ENCODE results near the gene CHST15. TPM values are rescaled to one million over a fixed set of nuclear protein-coding genes. Genes with fewer than 3 reads are reported as not detected.

Gene CHST15
- total and polyA plus RNA-seq, 2 of the 4 experiments (the other 2 are of a cell fraction): 0.14 to 0.18 TPM

DNA sequence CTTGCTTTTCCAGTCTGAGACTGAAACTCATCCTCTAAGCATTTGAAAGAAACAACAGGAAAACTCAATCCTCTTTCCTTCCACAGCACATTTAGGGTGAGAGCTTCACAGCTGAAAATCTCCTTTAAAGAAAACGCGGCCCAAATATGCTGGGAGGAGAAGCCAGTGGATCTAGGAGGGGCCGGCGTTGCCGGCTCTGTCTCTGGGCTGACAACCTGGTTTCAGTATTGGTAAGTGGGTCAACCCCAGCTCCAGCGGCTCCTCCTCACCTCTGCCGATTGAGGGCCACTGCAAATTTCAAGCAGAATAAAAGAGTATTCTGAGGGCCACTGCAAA is 126.5 kb downstream of the CHST15 start:
- Histone ChIP-seq H3K4me2 (ENCODE audit: low read depth, low read length) (no peak overlapping the region), H2AFZ (replicated peaks; ENCODE audit: low read length, poor library complexity) (no peak overlapping the region), H4K20me1 (ENCODE audit: insufficient read depth, low read length) (no peaks in the 10 kb centered on the region), H3K4ac (ENCODE audit: low read depth, low read length) (no peak overlapping the region), H2BK120ac (ENCODE audit: low read depth, low read length) (no peak overlapping the region), H2BK5ac (ENCODE audit: low read depth, low read length, poor library complexity, severe bottlenecking) (no peak overlapping the region), H3K56ac (ENCODE audit: extremely low read depth, insufficient read depth, low read length) (no peak overlapping the region), H3K4me3 (ENCODE audit: insufficient read depth, low read depth, low read length) (no peak overlapping the region), H3K27me3 (ENCODE audit: control insufficient read depth, insufficient read depth, low read length) (no peaks in the 10 kb centered on the region), H3K18ac (ENCODE audit: low read depth, low read length) (no peak overlapping the region), H3K9me3 (ENCODE audit: control insufficient read depth, insufficient read depth, low read length) (no peaks in the 10 kb centered on the region), H2BK20ac (ENCODE audit: low read depth, low read length) (no peak overlapping the region), H2BK15ac (ENCODE audit: low read depth, low read length) (no peak overlapping the region), H2AK9ac (replicated peaks; ENCODE audit: low read depth, low read length, poor library complexity) (no peak overlapping the region), H3K9ac (ENCODE audit: low read depth, low read length) (no peak overlapping the region), H3K14ac (replicated peaks; ENCODE audit: low read depth, low read length) (no peak overlapping the region), H3K23ac (ENCODE audit: low read depth, low read length) (no peak overlapping the region), H3K36me3 (ENCODE audit: control insufficient read depth, insufficient read depth, low read length) (no peaks in the 10 kb centered on the region), H4K91ac (ENCODE audit: insufficient read depth, low read depth, low read length) (no peak overlapping the region), H2AK5ac (ENCODE audit: low read depth, low read length) (no peak overlapping the region), H3K79me1 (ENCODE audit: low read depth in 1 of 2, low read length in 2 of 2) (no peaks in the 10 kb centered on the region), H3K27ac (ENCODE audit: insufficient read depth, low read length) (no peak overlapping the region), H4K8ac (ENCODE audit: low read depth in 2 of 2, low read length in 2 of 2) (no peak overlapping the region), H3K9me1 (ENCODE audit: insufficient read depth, low read length) (no peaks in the 10 kb centered on the region), H3K4me1 (ENCODE audit: control insufficient read depth, insufficient read depth, low read length) (no peaks in the 10 kb centered on the region), H4K5ac (ENCODE audit: low read depth, low read length) (no peak overlapping the region)
- intact Hi-C loops (cut with micrococcal nuclease) (no loop called here), in situ Hi-C loops (cut with MboI; ENCODE audit: low sequenced_read_pairs) (loop anchor here (10.0 to 25.0 kb wide), 3 partner anchors 382 to 930 kb away; partner anchors contain the start of gene HMX3), dilution Hi-C loops (cut with HindIII; ENCODE audit: low sequenced_read_pairs, unreplicated experiment) (no loop called here)
- POLR2A ChIA-PET (ENCODE audit: unreplicated experiment): no interaction called here
- WGBS, 2 experiments (ENCODE audit: extremely low coverage in 2 of 2, insufficient read length in 1 of 2): no CpG with 5 or more reads among the region's 7 CpGs
- DNase-seq (no peak), ATAC-seq (ENCODE audit: low read depth) (no peak)
- BruUV-seq (replicated peaks): no TSS peak
- TF ChIP-seq BHLHE40 (IDR thresholded peaks at IDR 0.05; ENCODE audit: low read depth, low read length): no peak
- TF ChIP-seq, protein P1, sequence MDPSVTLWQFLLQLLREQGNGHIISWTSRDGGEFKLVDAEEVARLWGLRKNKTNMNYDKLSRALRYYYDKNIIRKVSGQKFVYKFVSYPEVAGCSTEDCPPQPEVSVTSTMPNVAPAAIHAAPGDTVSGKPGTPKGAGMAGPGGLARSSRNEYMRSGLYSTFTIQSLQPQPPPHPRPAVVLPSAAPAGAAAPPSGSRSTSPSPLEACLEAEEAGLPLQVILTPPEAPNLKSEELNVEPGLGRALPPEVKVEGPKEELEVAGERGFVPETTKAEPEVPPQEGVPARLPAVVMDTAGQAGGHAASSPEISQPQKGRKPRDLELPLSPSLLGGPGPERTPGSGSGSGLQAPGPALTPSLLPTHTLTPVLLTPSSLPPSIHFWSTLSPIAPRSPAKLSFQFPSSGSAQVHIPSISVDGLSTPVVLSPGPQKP (IDR thresholded peaks at IDR 0.05; ENCODE audit: borderline replicate concordance, low read depth, low read length): no peak
- TF ChIP-seq POLR2A (IDR thresholded peaks at IDR 0.05; ENCODE audit: low read depth, low read length): no peak
- TF ChIP-seq MAFK (IDR thresholded peaks at IDR 0.05; ENCODE audit: low read depth, low read length): no peak
- no peak for TF ChIP-seq NFE2L2 (IDR thresholded peaks at IDR 0.05; ENCODE audit: low read depth, low read length)
- no peak for TF ChIP-seq CEBPB (IDR thresholded peaks at IDR 0.05; ENCODE audit: low read depth, low read length)
- TF ChIP-seq, protein P2, sequence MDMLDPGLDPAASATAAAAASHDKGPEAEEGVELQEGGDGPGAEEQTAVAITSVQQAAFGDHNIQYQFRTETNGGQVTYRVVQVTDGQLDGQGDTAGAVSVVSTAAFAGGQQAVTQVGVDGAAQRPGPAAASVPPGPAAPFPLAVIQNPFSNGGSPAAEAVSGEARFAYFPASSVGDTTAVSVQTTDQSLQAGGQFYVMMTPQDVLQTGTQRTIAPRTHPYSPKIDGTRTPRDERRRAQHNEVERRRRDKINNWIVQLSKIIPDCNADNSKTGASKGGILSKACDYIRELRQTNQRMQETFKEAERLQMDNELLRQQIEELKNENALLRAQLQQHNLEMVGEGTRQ (IDR thresholded peaks at IDR 0.05; ENCODE audit: low read depth, low read length): no peak
- no peak for TF ChIP-seq CHD1 (IDR thresholded peaks at IDR 0.05; ENCODE audit: low read depth, low read length)
- no peak for TF ChIP-seq SMC3 (IDR thresholded peaks at IDR 0.05; ENCODE audit: low read depth, low read length)
- TF ChIP-seq FOS (IDR thresholded peaks at IDR 0.05; ENCODE audit: low read depth, low read length): no peak
- TF ChIP-seq RCOR1 (IDR thresholded peaks at IDR 0.05; ENCODE audit: insufficient replicate concordance, low read length): no peak
- CTCF ChIA-PET: interaction anchor here (0.7 kb wide), 1 partner anchor 13 kb away, joined by 3 read pairs; no protein-coding TSS in a partner anchor

Measured in IMR-90 (cell line).